ENCODE measurements around the gene ASIC2. TPM values are rescaled to one million over a fixed set of nuclear protein-coding genes. Genes with fewer than 3 reads are reported as not detected.

Gene ASIC2
- total RNA-seq, 1 experiment from 2014 or later = 0.74 TPM

- no peak for TF ChIP-seq CTCF (conservative IDR thresholded peaks at IDR 0.05)
- no peak overlapping the region for H3K56ac ChIP-seq (ENCODE audit: insufficient read length, low read depth, low read length)
- H3T11ph ChIP-seq (ENCODE audit: low read length) = no peak overlapping the region
- no peak overlapping the region for H2AK5ac ChIP-seq (ENCODE audit: insufficient read length, low read length)
- H4K8ac ChIP-seq (replicated peaks; ENCODE audit: insufficient read length, low read depth, low read length) = no peak overlapping the region
- H3K18ac ChIP-seq (ENCODE audit: insufficient read length, low read depth, low read length) = no peak overlapping the region
- Mint-ChIP-seq H3K27me3 (ENCODE audit: low read depth) (peaks cover 51% of the 10 kb centered on the region), H3K4me3 (no peak overlapping the region), H3K9me3 (no peaks in the 10 kb centered on the region), H3K4me1 (no peaks in the 10 kb centered on the region), H3K36me3 (ENCODE audit: insufficient read depth in 1 of 3, low read depth in 3 of 3) (no peaks in the 10 kb centered on the region), H3K27ac (no peak overlapping the region)
- H3K79me2 ChIP-seq (ENCODE audit: insufficient read depth, low read length) = no peaks in the 10 kb centered on the region
- H3K79me1 ChIP-seq (ENCODE audit: insufficient read depth, low read depth, low read length, poor library complexity, severe bottlenecking) = no peaks in the 10 kb centered on the region
- no peaks in the 10 kb centered on the region for H3K23me2 ChIP-seq (ENCODE audit: insufficient read length, low read depth, low read length, poor library complexity, severe bottlenecking)
- WGBS (ENCODE audit: extremely low coverage, insufficient read length, low lambda C conversion rate) = no CpG with 5 or more reads among the region's 7 CpGs
- H4K5ac ChIP-seq (ENCODE audit: insufficient read length, low read depth, low read length) = no peak overlapping the region
- H3K27me3 ChIP-seq (ENCODE audit: insufficient read depth, low read length) = no peaks in the 10 kb centered on the region
- H3K14ac ChIP-seq (ENCODE audit: insufficient read depth, low read length) = no peak overlapping the region
- DNase-seq = no peak
- no peaks in the 10 kb centered on the region for H3K4me1 ChIP-seq (ENCODE audit: insufficient read depth, low read length)
- no peak overlapping the region for H3K9ac ChIP-seq (ENCODE audit: extremely low read depth, insufficient read length, low read length)
- H3K4me2 ChIP-seq (ENCODE audit: insufficient read depth, insufficient read length, low read length) = no peak overlapping the region
- H4K91ac ChIP-seq (ENCODE audit: insufficient read length, low read depth, low read length) = no peak overlapping the region
- no peak overlapping the region for H3K23ac ChIP-seq (ENCODE audit: insufficient read length, low read depth, low read length)
- no peak overlapping the region for H2BK12ac ChIP-seq (ENCODE audit: insufficient read length, low read depth, low read length)
- no peak overlapping the region for H3K27ac ChIP-seq (ENCODE audit: insufficient read length, low read depth, low read length)
- no peak overlapping the region for H2BK15ac ChIP-seq (ENCODE audit: low read depth, low read length)
- H3K4ac ChIP-seq (ENCODE audit: low read depth, low read length) = no peak overlapping the region
- H2AFZ ChIP-seq (ENCODE audit: low read length) = no peak overlapping the region
- H2BK20ac ChIP-seq (ENCODE audit: low read depth, low read length, poor library complexity, severe bottlenecking) = no peak overlapping the region
- no peak overlapping the region for H2BK5ac ChIP-seq (ENCODE audit: insufficient read length, low read length)
- no peak overlapping the region for H2BK120ac ChIP-seq (ENCODE audit: low read depth, low read length, poor library complexity, severe bottlenecking)
- no peaks in the 10 kb centered on the region for H4K20me1 ChIP-seq (ENCODE audit: control insufficient read depth, insufficient read depth, insufficient read length)
- H3K9me3 ChIP-seq (ENCODE audit: control insufficient read depth, low read depth, low read length) = no peaks in the 10 kb centered on the region
These were observed 210.4 kb downstream of the ASIC2 start for GRCh38 chr17:33082529-33083173.

Measured in H9 (cell line).